Measurements from ENCODE around the gene CTBP2.

GRCh38 chr10:125016123-125016522 lies 144.2 kb downstream of the CTBP2 start:
- TF ChIP-seq CTCF (optimal IDR thresholded peaks at IDR 0.05 in 1 of 3, IDR thresholded peaks at IDR 0.05 in 1 of 3, conservative IDR thresholded peaks at IDR 0.05 in 1 of 3; ENCODE audit: extremely low read depth in 1 of 3, insufficient read depth in 2 of 3, low read length in 3 of 3) (no peak), EZH2 (IDR thresholded peaks at IDR 0.05; ENCODE audit: low read length) (no peak)

Data from keratinocyte (primary cell).